Measurements from ENCODE around the gene MCF2L2. TPM values are rescaled to one million over a fixed set of nuclear protein-coding genes. Genes with fewer than 3 reads are reported as not detected.

The MCF2L2 gene
- total and polyA plus RNA-seq, 2 of the 13 experiments (the other 11 are each of a cell fraction or from before 2014, with no cell fraction given) = not detected

DNA sequence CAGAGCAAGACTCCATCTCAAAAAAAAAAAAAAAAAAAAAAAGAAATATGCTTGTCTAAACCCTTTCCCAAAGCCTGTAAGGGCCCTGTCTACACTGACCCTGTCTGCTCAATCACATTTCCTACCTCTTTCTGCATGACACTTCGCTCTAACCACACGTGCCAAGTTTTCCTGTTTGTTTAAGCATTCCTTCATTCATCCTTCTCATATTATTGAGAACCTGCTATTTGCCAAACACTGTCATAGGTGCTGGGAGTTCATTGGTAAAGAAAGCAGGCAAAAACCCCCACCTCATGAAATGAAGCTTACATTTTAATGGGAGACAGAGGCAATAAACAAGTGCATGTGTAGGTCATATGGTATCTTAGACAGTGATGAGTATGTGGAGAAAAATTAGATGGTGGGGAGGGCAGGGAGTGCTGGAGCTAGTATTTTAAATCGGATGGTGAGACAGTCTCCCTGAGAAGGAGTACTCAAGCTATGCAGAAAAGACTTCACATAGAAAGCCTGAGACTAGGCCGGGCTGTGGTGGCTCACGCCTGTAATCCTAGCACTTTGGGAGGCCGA is 127.3 kb downstream of the MCF2L2 start (continued):
- TF ChIP-seq THAP9 (CRISPR knock-in tag; IDR thresholded peaks at IDR 0.05; ENCODE audit: borderline replicate concordance) (no peak), ZNF749 (CRISPR knock-in tag; IDR thresholded peaks at IDR 0.05; ENCODE audit: borderline replicate concordance) (no peak), KLF16 (CRISPR knock-in tag; IDR thresholded peaks at IDR 0.05) (no peak)
- TF ChIP-seq, protein P1, sequence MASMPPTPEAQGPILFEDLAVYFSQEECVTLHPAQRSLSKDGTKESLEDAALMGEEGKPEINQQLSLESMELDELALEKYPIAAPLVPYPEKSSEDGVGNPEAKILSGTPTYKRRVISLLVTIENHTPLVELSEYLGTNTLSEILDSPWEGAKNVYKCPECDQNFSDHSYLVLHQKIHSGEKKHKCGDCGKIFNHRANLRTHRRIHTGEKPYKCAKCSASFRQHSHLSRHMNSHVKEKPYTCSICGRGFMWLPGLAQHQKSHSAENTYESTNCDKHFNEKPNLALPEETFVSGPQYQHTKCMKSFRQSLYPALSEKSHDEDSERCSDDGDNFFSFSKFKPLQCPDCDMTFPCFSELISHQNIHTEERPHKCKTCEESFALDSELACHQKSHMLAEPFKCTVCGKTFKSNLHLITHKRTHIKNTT (CRISPR knock-in tag; IDR thresholded peaks at IDR 0.05) = no peak
- TF ChIP-seq, protein P2, sequence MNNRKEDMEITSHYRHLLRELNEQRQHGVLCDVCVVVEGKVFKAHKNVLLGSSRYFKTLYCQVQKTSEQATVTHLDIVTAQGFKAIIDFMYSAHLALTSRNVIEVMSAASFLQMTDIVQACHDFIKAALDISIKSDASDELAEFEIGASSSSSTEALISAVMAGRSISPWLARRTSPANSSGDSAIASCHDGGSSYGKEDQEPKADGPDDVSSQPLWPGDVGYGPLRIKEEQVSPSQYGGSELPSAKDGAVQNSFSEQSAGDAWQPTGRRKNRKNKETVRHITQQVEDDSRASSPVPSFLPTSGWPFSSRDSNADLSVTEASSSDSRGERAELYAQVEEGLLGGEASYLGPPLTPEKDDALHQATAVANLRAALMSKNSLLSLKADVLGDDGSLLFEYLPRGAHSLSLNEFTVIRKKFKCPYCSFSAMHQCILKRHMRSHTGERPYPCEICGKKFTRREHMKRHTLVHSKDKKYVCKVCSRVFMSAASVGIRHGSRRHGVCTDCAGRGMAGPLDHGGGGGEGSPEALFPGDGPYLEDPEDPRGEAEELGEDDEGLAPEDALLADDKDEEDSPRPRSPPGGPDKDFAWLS (CRISPR knock-in tag; IDR thresholded peaks at IDR 0.05; ENCODE audit: borderline replicate concordance) = no peak

DNA sequence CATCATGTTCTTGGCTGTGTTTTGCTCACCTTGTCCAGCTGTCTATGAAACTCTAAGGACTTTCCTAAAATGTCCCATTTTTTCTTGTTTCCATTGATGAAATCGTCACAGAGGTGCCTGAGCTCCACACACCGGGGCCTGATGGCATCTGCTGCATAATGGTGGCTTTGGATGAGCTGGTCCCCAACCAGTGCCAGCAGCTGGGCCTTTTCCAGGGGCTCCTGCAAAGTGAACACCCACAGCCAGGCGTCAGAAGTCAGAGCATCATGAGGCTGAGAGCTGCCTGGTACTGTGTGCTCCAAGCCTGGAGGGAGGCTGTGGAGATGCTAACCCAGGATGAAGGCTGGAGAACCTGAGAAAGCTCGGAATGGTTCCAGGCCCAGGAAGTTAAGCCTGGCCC is 128.4 kb downstream of the MCF2L2 start:
- Histone ChIP-seq H3K9ac (ENCODE audit: insufficient read depth, low read depth, low read length) (no peak overlapping the region), H3K36me3 (replicated peaks in 1 of 2; ENCODE audit: control insufficient read depth in 1 of 2, insufficient read depth in 2 of 2, low read length in 2 of 2) (no peaks in the 10 kb centered on the region), H3K4me2 (ENCODE audit: low read depth, low read length) (no peak overlapping the region), H4K20me1 (ENCODE audit: insufficient read depth, low read length) (no peaks in the 10 kb centered on the region), H3K79me2 (ENCODE audit: insufficient read depth, low read length) (no peaks in the 10 kb centered on the region), H3K4me1 (ENCODE audit: insufficient read depth, low read length) (no peaks in the 10 kb centered on the region), H3K27me3 (ENCODE audit: control insufficient read depth in 1 of 2, insufficient read depth in 2 of 2, low read length in 2 of 2) (peaks cover 0 to 43% of the 10 kb centered on the region in 2 experiments; a peak in 4 of 5 replicates), H2AFZ (ENCODE audit: low read length) (no peak overlapping the region), H3K4me3 (replicated peaks in 1 of 3; ENCODE audit: insufficient read depth in 1 of 3, low read depth in 2 of 3, low read length in 3 of 3) (no peak overlapping the region), H3K9me3 (ENCODE audit: low read length) (no peaks in the 10 kb centered on the region), H3K27ac (ENCODE audit: extremely low read length, insufficient read depth, low read length) (no peak overlapping the region)
- 0% methylated on average over 3 of the region's 4 CpGs for WGBS (ENCODE audit: low lambda C conversion rate)
- intact Hi-C loops (cut with micrococcal nuclease; ENCODE audit: unreplicated experiment) (no loop called here), in situ Hi-C loops (cut with HindIII; ENCODE audit: extremely low pct_ligation_motif_present, low pct_unique_long_range_greater_than_20kb) (no loop called here)
- FAIRE-seq (no peak), ATAC-seq (no peak), DNase-seq (ENCODE audit: low spot score) (no peak)
- no peak for TF ChIP-seq ZKSCAN1 (IDR thresholded peaks at IDR 0.05; ENCODE audit: low read length)
- no peak for TF ChIP-seq ZNF17 (CRISPR knock-in tag; IDR thresholded peaks at IDR 0.05)
- POLR2A ChIA-PET = no interaction called here
- no TSS peak for BruUV-seq (replicated peaks)
- CTCF ChIA-PET (ENCODE audit: low intra/inter-chr PET ratio, low total read pairs) = no interaction called here

Measured in HepG2 (cell line).